RPMI7951 (cell line): Measurements from ENCODE around the gene NPAS3. TPM values are rescaled to one million over a fixed set of nuclear protein-coding genes. Genes with fewer than 3 reads are reported as not detected.

Experiments
- DNase-seq: peaks from one replicate; pipeline ENCODE4 v3.0.0-alpha.2; 2012; ENCODE audit warnings: low read depth
- total RNA-seq: library from RNA; depleted of rRNA; stranded (reverse); fragments of >200 nt; shearing (Covaris generic); gene quantifications from 2 replicates; pipeline ENCODE4 v1.2.3, GENCODE V29; 2014

Gene NPAS3
- total RNA-seq, 1 experiment from 2014 or later = 0.48 TPM

- no peak for DNase-seq
These were observed 376.5 kb downstream of the NPAS3 start for GRCh38 chr14:33315217-33315616.

- no peak for DNase-seq
These were observed 377.0 kb downstream of the NPAS3 start for GRCh38 chr14:33315721-33316120.

GRCh38 chr14:33317675-33318074 lies 379.0 kb downstream of the NPAS3 start:
- no peak for DNase-seq

- DNase-seq = no peak
These were observed 385.3 kb downstream of the NPAS3 start for GRCh38 chr14:33323979-33324378.

GRCh38 chr14:33331176-33331949 lies 392.7 kb downstream of the NPAS3 start:
- DNase-seq = no peak

GRCh38 chr14:33332497-33332896 lies 393.8 kb downstream of the NPAS3 start:
- no peak for DNase-seq

- peak; percentile 28 for DNase-seq
These were observed 396.7 kb downstream of the NPAS3 start for GRCh38 chr14:33335366-33335765.

GRCh38 chr14:33342299-33342974 lies 403.8 kb downstream of the NPAS3 start:
- no peak for DNase-seq

- DNase-seq = no peak
These were observed 404.3 kb downstream of the NPAS3 start for GRCh38 chr14:33343016-33343415.

- DNase-seq = no peak
These were observed 409.1 kb downstream of the NPAS3 start for GRCh38 chr14:33347796-33348195.

- peak; percentile 20 for DNase-seq
These were observed 409.8 kb downstream of the NPAS3 start for GRCh38 chr14:33348510-33348909.

- no peak for DNase-seq
These were observed 411.2 kb downstream of the NPAS3 start for GRCh38 chr14:33349871-33350270.

- DNase-seq = no peak
These were observed 411.8 kb downstream of the NPAS3 start for GRCh38 chr14:33350366-33350990.

GRCh38 chr14:33352821-33353220 lies 414.1 kb downstream of the NPAS3 start:
- no peak for DNase-seq

- no peak for DNase-seq
These were observed 417.5 kb downstream of the NPAS3 start for GRCh38 chr14:33356181-33356580.

GRCh38 chr14:33357225-33358010 lies 418.7 kb downstream of the NPAS3 start:
- DNase-seq = no peak

- no peak for DNase-seq
These were observed 420.7 kb downstream of the NPAS3 start for GRCh38 chr14:33359288-33359881.

GRCh38 chr14:33362934-33363333 lies 424.3 kb downstream of the NPAS3 start:
- DNase-seq = no peak

- no peak for DNase-seq
These were observed 425.0 kb downstream of the NPAS3 start for GRCh38 chr14:33363682-33364081.

GRCh38 chr14:33364466-33364865 lies 425.8 kb downstream of the NPAS3 start:
- no peak for DNase-seq

- DNase-seq = no peak
These were observed 430.4 kb downstream of the NPAS3 start for GRCh38 chr14:33369041-33369440.

- no peak for DNase-seq
These were observed 431.3 kb downstream of the NPAS3 start for GRCh38 chr14:33369972-33370371.
